Measurements from ENCODE around the gene RNF144A.

The RNF144A gene

GRCh38 chr2:7010391-7011054 is 93.3 kb downstream of the RNF144A start:
- no peak for TF ChIP-seq EZH2phosphoT487 (IDR thresholded peaks at IDR 0.05; ENCODE audit: borderline replicate concordance)
- TF ChIP-seq, protein P1, sequence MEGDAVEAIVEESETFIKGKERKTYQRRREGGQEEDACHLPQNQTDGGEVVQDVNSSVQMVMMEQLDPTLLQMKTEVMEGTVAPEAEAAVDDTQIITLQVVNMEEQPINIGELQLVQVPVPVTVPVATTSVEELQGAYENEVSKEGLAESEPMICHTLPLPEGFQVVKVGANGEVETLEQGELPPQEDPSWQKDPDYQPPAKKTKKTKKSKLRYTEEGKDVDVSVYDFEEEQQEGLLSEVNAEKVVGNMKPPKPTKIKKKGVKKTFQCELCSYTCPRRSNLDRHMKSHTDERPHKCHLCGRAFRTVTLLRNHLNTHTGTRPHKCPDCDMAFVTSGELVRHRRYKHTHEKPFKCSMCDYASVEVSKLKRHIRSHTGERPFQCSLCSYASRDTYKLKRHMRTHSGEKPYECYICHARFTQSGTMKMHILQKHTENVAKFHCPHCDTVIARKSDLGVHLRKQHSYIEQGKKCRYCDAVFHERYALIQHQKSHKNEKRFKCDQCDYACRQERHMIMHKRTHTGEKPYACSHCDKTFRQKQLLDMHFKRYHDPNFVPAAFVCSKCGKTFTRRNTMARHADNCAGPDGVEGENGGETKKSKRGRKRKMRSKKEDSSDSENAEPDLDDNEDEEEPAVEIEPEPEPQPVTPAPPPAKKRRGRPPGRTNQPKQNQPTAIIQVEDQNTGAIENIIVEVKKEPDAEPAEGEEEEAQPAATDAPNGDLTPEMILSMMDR (conservative IDR thresholded peaks at IDR 0.05; ENCODE audit: low read length): no peak
- H3K4me3 ChIP-seq (ENCODE audit: low read length, poor library complexity, severe bottlenecking): no peak overlapping the region
- H4K20me1 ChIP-seq (ENCODE audit: insufficient read depth, low read length, poor library complexity, severe bottlenecking): no peaks in the 10 kb centered on the region
- H3K79me2 ChIP-seq (ENCODE audit: insufficient read depth, low read length): no peaks in the 10 kb centered on the region
- H2AFZ ChIP-seq (ENCODE audit: low read length): no peak overlapping the region
- H3K9me2 ChIP-seq (replicated peaks; ENCODE audit: low read depth, low read length): no peaks in the 10 kb centered on the region
- H3K9me3 ChIP-seq (ENCODE audit: insufficient read depth, low read depth, low read length): no peaks in the 10 kb centered on the region
- H3K4me2 ChIP-seq (ENCODE audit: low read depth, low read length, poor library complexity, severe bottlenecking): no peak overlapping the region
- peaks cover 14% of the 10 kb centered on the region for H3K4me1 ChIP-seq (ENCODE audit: insufficient read depth, low read length, poor library complexity, severe bottlenecking)
- H3K9ac ChIP-seq (ENCODE audit: low read depth, low read length, poor library complexity, severe bottlenecking): no peak overlapping the region
- H3F3A ChIP-seq (ENCODE audit: low read depth): no peaks in the 10 kb centered on the region
- no peaks in the 10 kb centered on the region for H3K36me3 ChIP-seq (ENCODE audit: insufficient read depth, low read length)
- no peaks in the 10 kb centered on the region for H3K27me3 ChIP-seq (ENCODE audit: insufficient read depth, low read length, poor library complexity, severe bottlenecking)

GRCh38 chr2:7011356-7012083 is 94.3 kb downstream of the RNF144A start:
- peaks cover 15% of the 10 kb centered on the region for H3K4me1 ChIP-seq (ENCODE audit: insufficient read depth, low read length, poor library complexity, severe bottlenecking)
- H3K36me3 ChIP-seq (ENCODE audit: insufficient read depth, low read length): no peaks in the 10 kb centered on the region
- H3K79me2 ChIP-seq (ENCODE audit: insufficient read depth, low read length): no peaks in the 10 kb centered on the region
- no peaks in the 10 kb centered on the region for H4K20me1 ChIP-seq (ENCODE audit: insufficient read depth, low read length, poor library complexity, severe bottlenecking)
- H3K9me3 ChIP-seq (ENCODE audit: insufficient read depth, low read depth, low read length): no peaks in the 10 kb centered on the region
- no peaks in the 10 kb centered on the region for H3F3A ChIP-seq (ENCODE audit: low read depth)
- H2AFZ ChIP-seq (ENCODE audit: low read length): no peak overlapping the region
- no peak overlapping the region for H3K9ac ChIP-seq (ENCODE audit: low read depth, low read length, poor library complexity, severe bottlenecking)
- no peak overlapping the region for H3K4me2 ChIP-seq (ENCODE audit: low read depth, low read length, poor library complexity, severe bottlenecking)
- H3K27me3 ChIP-seq (ENCODE audit: insufficient read depth, low read length, poor library complexity, severe bottlenecking): no peaks in the 10 kb centered on the region
- no peak for TF ChIP-seq EZH2phosphoT487 (IDR thresholded peaks at IDR 0.05; ENCODE audit: borderline replicate concordance)
- TF ChIP-seq, protein P1 (conservative IDR thresholded peaks at IDR 0.05; ENCODE audit: low read length): no peak
- H3K4me3 ChIP-seq (ENCODE audit: low read length, poor library complexity, severe bottlenecking): no peak overlapping the region
- H3K9me2 ChIP-seq (replicated peaks; ENCODE audit: low read depth, low read length): no peaks in the 10 kb centered on the region

DNA sequence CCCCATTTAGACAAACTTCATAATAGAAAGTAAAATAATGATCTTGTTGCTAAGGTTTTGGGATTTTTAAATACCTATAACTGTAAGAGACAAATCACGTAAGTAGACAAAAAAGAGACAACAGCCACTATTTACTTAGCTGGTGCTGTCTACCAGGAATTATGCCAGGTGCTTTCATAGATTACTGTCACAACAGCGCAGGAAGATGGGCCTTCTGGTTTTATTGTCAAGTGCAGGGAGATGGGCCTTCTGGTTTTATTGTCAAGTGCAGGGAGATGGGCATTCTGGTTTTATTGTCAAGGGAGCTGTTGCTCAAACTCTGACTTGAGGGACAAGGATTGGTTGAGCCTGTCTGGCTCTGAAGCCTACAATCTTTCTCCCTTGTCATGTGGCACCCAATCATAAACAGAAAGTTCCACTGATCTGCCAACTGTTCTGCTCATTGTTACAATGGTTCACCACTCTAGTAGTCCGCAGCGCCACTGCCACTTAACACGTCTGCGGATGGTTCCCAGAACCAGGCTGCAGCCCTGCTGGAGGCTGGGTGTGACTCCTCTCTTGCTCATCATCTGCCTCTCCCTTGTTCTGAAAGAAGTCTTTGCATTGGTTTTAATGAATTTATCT is 95.0 kb downstream of the RNF144A start:
- Histone ChIP-seq H3K79me2 (ENCODE audit: insufficient read depth, low read length) (no peaks in the 10 kb centered on the region), H2AFZ (ENCODE audit: low read length) (no peak overlapping the region), H3K9me3 (ENCODE audit: insufficient read depth, low read depth, low read length) (no peaks in the 10 kb centered on the region), H3K36me3 (ENCODE audit: insufficient read depth, low read length) (no peaks in the 10 kb centered on the region), H3K4me2 (ENCODE audit: low read depth, low read length, poor library complexity, severe bottlenecking) (no peak overlapping the region), H3F3A (ENCODE audit: low read depth) (no peaks in the 10 kb centered on the region), H4K20me1 (ENCODE audit: insufficient read depth, low read length, poor library complexity, severe bottlenecking) (no peaks in the 10 kb centered on the region), H3K9me2 (replicated peaks; ENCODE audit: low read depth, low read length) (no peaks in the 10 kb centered on the region), H3K4me1 (ENCODE audit: insufficient read depth, low read length, poor library complexity, severe bottlenecking) (peaks cover 16% of the 10 kb centered on the region), H3K27me3 (ENCODE audit: insufficient read depth, low read length, poor library complexity, severe bottlenecking) (no peaks in the 10 kb centered on the region), H3K4me3 (ENCODE audit: low read length, poor library complexity, severe bottlenecking) (no peak overlapping the region), H3K9ac (ENCODE audit: low read depth, low read length, poor library complexity, severe bottlenecking) (no peak overlapping the region)
- TF ChIP-seq, protein P1 (conservative IDR thresholded peaks at IDR 0.05; ENCODE audit: low read length): no peak
- no peak for TF ChIP-seq EZH2phosphoT487 (IDR thresholded peaks at IDR 0.05; ENCODE audit: borderline replicate concordance)
